ENCODE measurements around the gene CPSF4L.

Gene CPSF4L

GRCh38 chr17:73308017-73308823 is 46.5 kb upstream of the CPSF4L start:
- Histone ChIP-seq H3K4me2 (ENCODE audit: low read length, poor library complexity, severe bottlenecking) (no peak overlapping the region), H3K14ac (ENCODE audit: low read length in 2 of 2) (peak overlapping the region in 1 of 2 experiments; percentile 68), H2AK5ac (ENCODE audit: low read length, severe bottlenecking) (peak overlapping the region; percentile 79), H3K4ac (ENCODE audit: low read depth in 1 of 2, low read length in 2 of 2) (peak overlapping the region; percentile 89 to 92), H3K9ac (ENCODE audit: low read length) (peak overlapping the region; percentile 96), H3K4me1 (ENCODE audit: control insufficient read depth, insufficient read depth, low read depth, low read length) (peaks cover 49% of the 10 kb centered on the region), H3K4me3 (ENCODE audit: insufficient read depth in 1 of 2, low read depth in 1 of 2, low read length in 2 of 2) (peak overlapping the region in 1 of 2 experiments; percentile 95), H3K9me3 (ENCODE audit: control insufficient read depth, low read length) (no peaks in the 10 kb centered on the region), H4K8ac (ENCODE audit: low read length) (peak overlapping the region; percentile 99), H3K27ac (ENCODE audit: low read length, poor library complexity, severe bottlenecking) (no peak overlapping the region), H3K23ac (ENCODE audit: low read length in 2 of 2) (peak overlapping the region in 1 of 2 experiments; percentile 23), H3K18ac (ENCODE audit: low read depth in 1 of 2, low read length in 2 of 2) (peak overlapping the region; percentile 87 to 99), H2BK120ac (ENCODE audit: low read depth, low read length) (peak overlapping the region; percentile 90), H4K91ac (ENCODE audit: low read length) (peak overlapping the region; percentile 94), H3K27me3 (ENCODE audit: control insufficient read depth in 1 of 2, insufficient read depth in 1 of 2, low read length in 2 of 2) (no peaks in the 10 kb centered on the region), H3K79me1 (replicated peaks; ENCODE audit: low read length, poor library complexity, severe bottlenecking) (no peaks in the 10 kb centered on the region), H3K36me3 (ENCODE audit: control insufficient read depth in 1 of 2, insufficient read depth in 2 of 2, low read depth in 1 of 2, low read length in 2 of 2) (peaks cover 6 to 8% of the 10 kb centered on the region in 2 experiments), H2BK12ac (ENCODE audit: low read length in 2 of 2) (peak overlapping the region; percentile 92 to 98), H2BK15ac (ENCODE audit: low read depth, poor library complexity, severe bottlenecking) (peak overlapping the region; percentile 89), H2AFZ (ENCODE audit: low read depth, low read length) (no peak overlapping the region), H2BK5ac (ENCODE audit: low read depth, low read length, poor library complexity, severe bottlenecking) (no peak overlapping the region)
- peak; percentile 94 for DNase-seq
- 47% methylated on average over 23 of the region's 23 CpGs for WGBS

- Histone ChIP-seq H2AFZ (ENCODE audit: low read depth, low read length) (no peak overlapping the region), H4K91ac (ENCODE audit: low read length) (no peak overlapping the region), H3K79me1 (replicated peaks; ENCODE audit: low read length, poor library complexity, severe bottlenecking) (no peaks in the 10 kb centered on the region), H3K27me3 (ENCODE audit: control insufficient read depth in 1 of 2, insufficient read depth in 1 of 2, low read length in 2 of 2) (no peaks in the 10 kb centered on the region), H2BK120ac (ENCODE audit: low read depth, low read length) (peak overlapping the region; percentile 29), H3K27ac (ENCODE audit: low read length, poor library complexity, severe bottlenecking) (no peak overlapping the region), H3K36me3 (ENCODE audit: control insufficient read depth in 1 of 2, insufficient read depth in 2 of 2, low read depth in 1 of 2, low read length in 2 of 2) (peaks cover 6 to 8% of the 10 kb centered on the region in 2 experiments), H3K18ac (ENCODE audit: low read depth in 1 of 2, low read length in 2 of 2) (peak overlapping the region in 1 of 2 experiments; percentile 92), H3K23ac (ENCODE audit: low read length in 2 of 2) (peak overlapping the region in 1 of 2 experiments; percentile 74), H3K4me1 (ENCODE audit: control insufficient read depth, insufficient read depth, low read depth, low read length) (peaks cover 47% of the 10 kb centered on the region), H3K14ac (ENCODE audit: low read length in 2 of 2) (no peak overlapping the region), H2BK15ac (ENCODE audit: low read depth, poor library complexity, severe bottlenecking) (peak overlapping the region; percentile 39), H3K4me2 (ENCODE audit: low read length, poor library complexity, severe bottlenecking) (no peak overlapping the region), H4K8ac (ENCODE audit: low read length) (no peak overlapping the region), H3K9me3 (ENCODE audit: control insufficient read depth, low read length) (no peaks in the 10 kb centered on the region), H2BK5ac (ENCODE audit: low read depth, low read length, poor library complexity, severe bottlenecking) (no peak overlapping the region), H3K4ac (ENCODE audit: low read depth in 1 of 2, low read length in 2 of 2) (peak overlapping the region in 1 of 2 experiments; percentile 91), H2AK5ac (ENCODE audit: low read length, severe bottlenecking) (peak overlapping the region; percentile 88), H2BK12ac (ENCODE audit: low read length in 2 of 2) (peak overlapping the region; percentile 90 to 97), H3K9ac (ENCODE audit: low read length) (peak overlapping the region; percentile 80), H3K4me3 (ENCODE audit: insufficient read depth in 1 of 2, low read depth in 1 of 2, low read length in 2 of 2) (no peak overlapping the region)
- 100% methylated on average over 4 of the region's 9 CpGs for WGBS
- DNase-seq = no peak
Observed at GRCh38 chr17:73307130-73307529, 45.5 kb upstream of the CPSF4L start.

GRCh38 chr17:73305845-73306836 is 44.5 kb upstream of the CPSF4L start:
- H3K23ac ChIP-seq (ENCODE audit: low read length in 2 of 2) = no peak overlapping the region
- H4K8ac ChIP-seq (ENCODE audit: low read length) = peak overlapping the region; percentile 98
- H2BK5ac ChIP-seq (ENCODE audit: low read depth, low read length, poor library complexity, severe bottlenecking) = peak overlapping the region; percentile 11
- peaks cover 6 to 8% of the 10 kb centered on the region in 2 experiments for H3K36me3 ChIP-seq (ENCODE audit: control insufficient read depth in 1 of 2, insufficient read depth in 2 of 2, low read depth in 1 of 2, low read length in 2 of 2)
- peak overlapping the region; percentile 90 to 93 for H2BK12ac ChIP-seq (ENCODE audit: low read length in 2 of 2)
- H2AFZ ChIP-seq (ENCODE audit: low read depth, low read length) = no peak overlapping the region
- peak overlapping the region; percentile 74 for H3K4me2 ChIP-seq (ENCODE audit: low read length, poor library complexity, severe bottlenecking)
- DNase-seq = no peak
- H3K9me3 ChIP-seq (ENCODE audit: control insufficient read depth, low read length) = no peaks in the 10 kb centered on the region
- H3K4me3 ChIP-seq (ENCODE audit: insufficient read depth in 1 of 2, low read depth in 1 of 2, low read length in 2 of 2) = peak overlapping the region in 1 of 2 experiments; percentile 64
- peak overlapping the region; percentile 34 to 92 for H3K18ac ChIP-seq (ENCODE audit: low read depth in 1 of 2, low read length in 2 of 2)
- H2AK5ac ChIP-seq (ENCODE audit: low read length, severe bottlenecking) = peak overlapping the region; percentile 90
- H3K14ac ChIP-seq (ENCODE audit: low read length in 2 of 2) = peak overlapping the region in 1 of 2 experiments; percentile 68
- peak overlapping the region; percentile 80 for H3K9ac ChIP-seq (ENCODE audit: low read length)
- 52% methylated on average over 10 of the region's 11 CpGs for WGBS
- peak overlapping the region; percentile 75 to 89 for H3K4ac ChIP-seq (ENCODE audit: low read depth in 1 of 2, low read length in 2 of 2)
- H2BK120ac ChIP-seq (ENCODE audit: low read depth, low read length) = peak overlapping the region; percentile 78
- no peaks in the 10 kb centered on the region for H3K27me3 ChIP-seq (ENCODE audit: control insufficient read depth in 1 of 2, insufficient read depth in 1 of 2, low read length in 2 of 2)
- H3K27ac ChIP-seq (ENCODE audit: low read length, poor library complexity, severe bottlenecking) = peak overlapping the region; percentile 70
- H4K91ac ChIP-seq (ENCODE audit: low read length) = peak overlapping the region; percentile 85
- H2BK15ac ChIP-seq (ENCODE audit: low read depth, poor library complexity, severe bottlenecking) = peak overlapping the region; percentile 88
- H3K4me1 ChIP-seq (ENCODE audit: control insufficient read depth, insufficient read depth, low read depth, low read length) = peaks cover 47% of the 10 kb centered on the region
- no peaks in the 10 kb centered on the region for H3K79me1 ChIP-seq (replicated peaks; ENCODE audit: low read length, poor library complexity, severe bottlenecking)

Measured in mesenchymal stem cell (in vitro differentiated cells and primary cell).